OCI-LY7 (cell line): ENCODE data around the gene CNTNAP3B. TPM values are rescaled to one million over a fixed set of nuclear protein-coding genes. Genes with fewer than 3 reads are reported as not detected.
"Not testable (repeated sequence)": the region's sequence is repeated elsewhere in the genome, so short reads cannot be mapped to it uniquely, and the experiment has no call there.

Source experiments
- BruUV-seq: library from RNA; stranded (reverse); fragments of 400-500 nt; replicated peaks from 2 replicates; lab custom pipeline; 2021; lab: Mats Ljungman, UMichigan
- CTCF ChIA-PET: fragments of 300-600 bp; sonication (Branson Sonifier 250); formaldehyde crosslinking; loops from one replicate; lab custom pipeline; 2022; ENCODE audit warnings: antibody characterized with exemption; ENCODE audit not compliant: unreplicated experiment; lab: Charles Lee
- POLR2A ChIA-PET: fragments of 300-600 bp; sonication (Branson Sonifier 250); formaldehyde crosslinking; loops from one replicate; lab custom pipeline; 2022; ENCODE audit warnings: antibody characterized with exemption; lab: Charles Lee
- DNase-seq: peaks from one replicate; pipeline ENCODE4 v3.0.0-alpha.2; 2015; ENCODE audit warnings: low spot score
- H2AFZ ChIP-seq: fragments of 200-600 bp; sonication (generic), shearing (Covaris generic); 2 replicates; pipeline ENCODE4 v1.6.1; 2014; ENCODE audit warnings: mild to moderate bottlenecking, antibody characterized with exemption, low read length, moderate library complexity
- H3K27ac ChIP-seq: fragments of 200-600 bp; sonication (generic); 2 replicates; pipeline ENCODE4 v1.5.1; 2014; ENCODE audit warnings: mixed run types, low read depth, mild to moderate bottlenecking, moderate library complexity, low read length, inconsistent platforms; ENCODE audit not compliant: poor library complexity, severe bottlenecking
- H3K36me3 ChIP-seq: fragments of 200-600 bp; sonication (generic); 2 replicates; pipeline ENCODE4 v1.6.1; 2014; ENCODE audit warnings: mild to moderate bottlenecking, antibody characterized with exemption, low read length, moderate library complexity, mixed read lengths; ENCODE audit not compliant: insufficient read depth
- H3K4me1 ChIP-seq: fragments of 200-600 bp; sonication (generic); 2 replicates; pipeline ENCODE4 v1.5.1; 2014; ENCODE audit warnings: mild to moderate bottlenecking, low read length; ENCODE audit not compliant: insufficient read depth, poor library complexity, severe bottlenecking
- H3K4me2 ChIP-seq: fragments of 200-600 bp; sonication (generic); 2 replicates; pipeline ENCODE4 v1.6.1; 2014; ENCODE audit warnings: mild to moderate bottlenecking, low read length
- H3K4me3 ChIP-seq: fragments of 200-600 bp; sonication (generic); 2 replicates; pipeline ENCODE4 v1.5.1; 2014; ENCODE audit warnings: mild to moderate bottlenecking, low read depth, low read length; ENCODE audit not compliant: poor library complexity, severe bottlenecking
- H3K79me2 ChIP-seq: fragments of 200-600 bp; sonication (generic); 2 replicates; pipeline ENCODE4 v1.6.1; 2016; ENCODE audit warnings: low read depth, mild to moderate bottlenecking, low read length, moderate library complexity, mixed read lengths; ENCODE audit not compliant: insufficient read depth
- H3K9me2 ChIP-seq: fragments of 200-600 bp; sonication (generic); 2 replicates; pipeline ENCODE4 v1.6.1; 2016; ENCODE audit warnings: mild to moderate bottlenecking, low read length, mixed read lengths; ENCODE audit not compliant: insufficient read depth
- H3K9me3 ChIP-seq: fragments of 200-600 bp; sonication (generic); 2 replicates; pipeline ENCODE4 v1.6.1; 2014; ENCODE audit warnings: mild to moderate bottlenecking, mixed run types, low read length, mixed read lengths
- H4K20me1 ChIP-seq: fragments of 200-600 bp; sonication (generic); 2 replicates; pipeline ENCODE4 v1.6.1; 2014; ENCODE audit warnings: mild to moderate bottlenecking, antibody characterized with exemption, low read length, moderate library complexity, mixed read lengths; ENCODE audit not compliant: insufficient read depth
- intact Hi-C: fragments of 100-400 bp; cut with micrococcal nuclease; formaldehyde crosslinking; loops from one replicate; pipeline ENCODE4 v1.10.0; 2022; ENCODE audit not compliant: unreplicated experiment
- total RNA-seq, 2 experiments: library from RNA; depleted of rRNA in 1 of 2; stranded (reverse); fragments of >200 nt in 1 of 2; shearing (Covaris generic) in 1 of 2; gene quantifications; 2 replicates each; pipeline ENCODE4 v1.2.3, GENCODE V29; 2014 to 2022

Gene CNTNAP3B
- total RNA-seq, 2 experiments from 2014 or later = not detected

DNA sequence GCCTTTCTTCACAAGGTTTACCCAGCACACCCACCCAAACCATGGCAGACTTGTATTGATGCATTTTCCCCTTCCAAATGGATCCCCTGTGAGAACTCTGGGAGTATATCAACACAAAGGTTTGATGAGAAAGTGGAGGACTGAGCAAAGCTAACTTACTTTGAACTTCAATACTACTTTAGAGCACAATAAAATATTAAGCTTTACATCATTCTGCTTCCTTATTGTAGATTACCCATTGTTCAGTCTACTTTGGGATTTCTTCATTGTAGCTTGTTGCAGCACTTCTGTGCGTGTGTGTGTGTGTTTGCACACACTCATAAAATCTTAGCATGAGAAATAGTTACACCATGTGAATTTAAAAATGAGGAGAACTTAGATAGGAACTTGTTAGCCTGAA, 75.4 kb downstream of the CNTNAP3B start:
- H3K4me2 ChIP-seq, CTCF ChIA-PET, H4K20me1 ChIP-seq, intact Hi-C loops, BruUV-seq, H2AFZ ChIP-seq, H3K79me2 ChIP-seq, POLR2A ChIA-PET, H3K4me1 ChIP-seq, DNase-seq, H3K9me3 ChIP-seq, H3K36me3 ChIP-seq, H3K4me3 ChIP-seq, H3K27ac ChIP-seq, H3K9me2 ChIP-seq: not testable (repeated sequence)

- H3K4me1 ChIP-seq, H2AFZ ChIP-seq, BruUV-seq, CTCF ChIA-PET, H3K36me3 ChIP-seq, POLR2A ChIA-PET, H3K79me2 ChIP-seq, H3K9me3 ChIP-seq, H3K4me3 ChIP-seq, DNase-seq, H3K27ac ChIP-seq, intact Hi-C loops, H4K20me1 ChIP-seq, H3K4me2 ChIP-seq, H3K9me2 ChIP-seq: not testable (repeated sequence)
Measured at GRCh38 chr9:42050701-42051100, 78.5 kb downstream of the CNTNAP3B start.

- H3K9me3 ChIP-seq, H3K27ac ChIP-seq, H3K9me2 ChIP-seq, H3K4me3 ChIP-seq, CTCF ChIA-PET, H3K36me3 ChIP-seq, intact Hi-C loops, H3K79me2 ChIP-seq, POLR2A ChIA-PET, DNase-seq, H3K4me2 ChIP-seq, H4K20me1 ChIP-seq, BruUV-seq, H3K4me1 ChIP-seq, H2AFZ ChIP-seq: not testable (repeated sequence)
Measured at GRCh38 chr9:42044422-42045010, 84.7 kb downstream of the CNTNAP3B start.

DNA sequence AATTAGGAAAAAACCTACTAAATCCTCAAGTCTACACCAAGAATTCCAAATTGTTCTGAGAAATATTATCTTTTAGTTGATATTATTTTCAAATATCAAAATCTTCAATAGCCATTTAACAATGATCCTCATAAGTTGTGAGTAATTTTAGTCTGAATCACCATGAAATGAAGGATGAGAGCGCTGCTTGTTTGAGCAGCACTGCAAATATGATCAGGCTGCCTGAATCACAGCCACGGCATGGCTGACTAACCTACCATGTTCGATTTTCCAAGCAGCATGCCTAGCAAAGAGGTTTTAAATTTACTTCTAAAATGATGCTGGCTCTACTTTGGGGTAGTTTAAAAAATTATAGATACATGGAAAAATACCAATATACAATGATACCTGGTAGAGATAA, 95.7 kb downstream of the CNTNAP3B start:
- BruUV-seq, H4K20me1 ChIP-seq, H3K9me3 ChIP-seq, H3K4me1 ChIP-seq, H3K9me2 ChIP-seq, H3K36me3 ChIP-seq, CTCF ChIA-PET, H3K4me2 ChIP-seq, H3K27ac ChIP-seq, H2AFZ ChIP-seq, H3K79me2 ChIP-seq, DNase-seq, POLR2A ChIA-PET, intact Hi-C loops, H3K4me3 ChIP-seq: not testable (repeated sequence)

DNA sequence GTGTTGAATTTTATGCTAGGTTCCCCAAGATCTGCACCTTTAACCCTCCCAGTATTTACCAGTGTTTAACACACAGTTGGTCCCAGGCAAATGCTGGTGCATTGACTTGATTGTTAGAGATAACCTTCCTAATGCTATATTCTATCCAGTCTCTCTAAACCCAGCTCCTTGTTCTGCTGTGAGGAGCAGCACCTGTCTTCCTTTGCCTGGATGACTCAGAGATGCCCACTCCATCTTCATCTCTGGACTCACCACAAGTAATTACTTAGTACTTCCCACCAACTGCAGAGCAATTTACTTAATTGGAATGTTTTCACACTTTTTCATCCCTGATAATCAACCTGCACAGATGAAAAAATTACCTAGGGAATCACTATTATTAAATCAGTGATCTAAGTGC, 108.6 kb downstream of the CNTNAP3B start:
- H3K4me1 ChIP-seq, H3K79me2 ChIP-seq, H4K20me1 ChIP-seq, H3K4me3 ChIP-seq, H2AFZ ChIP-seq, CTCF ChIA-PET, BruUV-seq, intact Hi-C loops, H3K27ac ChIP-seq, H3K4me2 ChIP-seq, H3K36me3 ChIP-seq, H3K9me2 ChIP-seq, DNase-seq, H3K9me3 ChIP-seq, POLR2A ChIA-PET: not testable (repeated sequence)

GRCh38 chr9:42018220-42018922, 110.9 kb downstream of the CNTNAP3B start:
- H3K4me2 ChIP-seq, H4K20me1 ChIP-seq, H3K79me2 ChIP-seq, H3K9me3 ChIP-seq, H2AFZ ChIP-seq, H3K9me2 ChIP-seq, BruUV-seq, CTCF ChIA-PET, H3K27ac ChIP-seq, POLR2A ChIA-PET, DNase-seq, H3K4me3 ChIP-seq, H3K4me1 ChIP-seq, intact Hi-C loops, H3K36me3 ChIP-seq: not testable (repeated sequence)
